Activated CD4-positive, alpha-beta memory T cell treated with anti-CD3 and anti-CD28 coated beads, Interleukin-2, amount 10 ng/mL, durations not matched to agents 7 days and 5 days (primary cell): ENCODE results near the gene IRX5. TPM values are rescaled to one million over a fixed set of nuclear protein-coding genes. Genes with fewer than 3 reads are reported as not detected.

Experiments
- CTCF ChIA-PET: fragments of 350-600 bp; sonication (Branson Sonifier 250); formaldehyde crosslinking; loops from one replicate; lab custom pipeline; 2021; ENCODE audit warnings: antibody characterized with exemption, inconsistent platforms; lab: Charles Lee
- POLR2A ChIA-PET: fragments of 350-600 bp; sonication (Branson Sonifier 250); formaldehyde crosslinking; loops from one replicate; lab custom pipeline; 2021; ENCODE audit warnings: antibody characterized with exemption; lab: Charles Lee
- DNase-seq: peaks from one replicate; pipeline ENCODE4 v3.0.0-alpha.2; 2020
- H3K27ac Mint-ChIP-seq: one replicate; pipeline ENCODE4 v1.8.0; 2021; ENCODE audit warnings: mild to moderate bottlenecking, mixed read lengths
- H3K27me3 Mint-ChIP-seq: one replicate; pipeline ENCODE4 v1.8.0; 2021; ENCODE audit warnings: mixed read lengths
- H3K36me3 Mint-ChIP-seq: one replicate; pipeline ENCODE4 v1.8.0; 2021; ENCODE audit warnings: low read depth, mixed read lengths
- H3K4me1 Mint-ChIP-seq: one replicate; pipeline ENCODE4 v1.8.0; 2021; ENCODE audit warnings: mixed read lengths
- H3K4me3 Mint-ChIP-seq: one replicate; pipeline ENCODE4 v1.8.0; 2021; ENCODE audit warnings: mild to moderate bottlenecking, mixed read lengths
- H3K9me3 Mint-ChIP-seq: one replicate; pipeline ENCODE4 v1.8.0; 2021; ENCODE audit warnings: mixed read lengths
- total RNA-seq, 2 experiments: library from RNA; stranded (reverse); gene quantifications; one replicate each; pipeline ENCODE4 v1.2.3, GENCODE V29; 2021

The IRX5 gene
- total RNA-seq, 2 experiments from 2014 or later, result 0.38 TPM

GRCh38 chr16:54923055-54923473 lies 7.6 kb upstream of the IRX5 start:
- no peak for DNase-seq
- peaks cover 4% of the 10 kb centered on the region for H3K36me3 Mint-ChIP-seq
- ChIA-PET CTCF (no interaction called here), POLR2A (no interaction called here)
- H3K27ac Mint-ChIP-seq, result no peak overlapping the region
- peaks cover 33% of the 10 kb centered on the region for H3K27me3 Mint-ChIP-seq
- H3K4me3 Mint-ChIP-seq, result no peak overlapping the region
- no peaks in the 10 kb centered on the region for H3K9me3 Mint-ChIP-seq
- peaks cover 11% of the 10 kb centered on the region for H3K4me1 Mint-ChIP-seq

- no peak for DNase-seq
- POLR2A ChIA-PET, result no interaction called here
- H3K9me3 Mint-ChIP-seq, result no peaks in the 10 kb centered on the region
- H3K4me1 Mint-ChIP-seq, result peaks cover 13% of the 10 kb centered on the region
- H3K27ac Mint-ChIP-seq, result no peak overlapping the region
- H3K36me3 Mint-ChIP-seq, result peaks cover 5% of the 10 kb centered on the region
- no peak overlapping the region for H3K4me3 Mint-ChIP-seq
- peaks cover 37% of the 10 kb centered on the region for H3K27me3 Mint-ChIP-seq
- CTCF ChIA-PET, result no interaction called here
Observed at GRCh38 chr16:54923988-54924387, 6.7 kb upstream of the IRX5 start.

- POLR2A ChIA-PET, result no interaction called here
- H3K9me3 Mint-ChIP-seq, result no peaks in the 10 kb centered on the region
- H3K4me1 Mint-ChIP-seq, result peaks cover 23% of the 10 kb centered on the region
- no peak overlapping the region for H3K4me3 Mint-ChIP-seq
- CTCF ChIA-PET, result no interaction called here
- H3K36me3 Mint-ChIP-seq, result peaks cover 11% of the 10 kb centered on the region
- H3K27ac Mint-ChIP-seq, result no peak overlapping the region
- peaks cover 50% of the 10 kb centered on the region for H3K27me3 Mint-ChIP-seq
- no peak for DNase-seq
Observed at GRCh38 chr16:54926166-54926838, 4.4 kb upstream of the IRX5 start.

GRCh38 chr16:54927125-54928015 lies 3.3 kb upstream of the IRX5 start:
- Mint-ChIP-seq H3K27ac (no peak overlapping the region), H3K4me1 (peaks cover 29% of the 10 kb centered on the region), H3K27me3 (peaks cover 56% of the 10 kb centered on the region), H3K9me3 (no peaks in the 10 kb centered on the region), H3K4me3 (peak overlapping the region; percentile 78), H3K36me3 (peaks cover 17% of the 10 kb centered on the region)
- POLR2A ChIA-PET, result no interaction called here
- no peak for DNase-seq
- CTCF ChIA-PET, result interaction anchor here (1.0 to 1.1 kb wide), 2 partner anchors 9 to 11 kb away, joined by 3 read pairs; no protein-coding TSS in a partner anchor

- ChIA-PET POLR2A (no interaction called here), CTCF (interaction anchor here (1.0 to 1.1 kb wide), 2 partner anchors 8 to 11 kb away, joined by 3 read pairs; no protein-coding TSS in a partner anchor)
- no peak for DNase-seq
- Mint-ChIP-seq H3K36me3 (peaks cover 21% of the 10 kb centered on the region), H3K4me1 (peaks cover 32% of the 10 kb centered on the region), H3K4me3 (peak overlapping the region; percentile 78), H3K27ac (peak overlapping the region; percentile 44), H3K27me3 (peaks cover 59% of the 10 kb centered on the region), H3K9me3 (peaks cover 3% of the 10 kb centered on the region)
Observed at GRCh38 chr16:54928016-54928356, 2.7 kb upstream of the IRX5 start.

- Mint-ChIP-seq H3K4me1 (peaks cover 32% of the 10 kb centered on the region), H3K4me3 (peak overlapping the region; percentile 78), H3K36me3 (peaks cover 22% of the 10 kb centered on the region), H3K9me3 (peaks cover 3% of the 10 kb centered on the region), H3K27me3 (peaks cover 57% of the 10 kb centered on the region), H3K27ac (no peak overlapping the region)
- ChIA-PET CTCF (no interaction called here), POLR2A (interaction anchor here (1.0 kb wide), 1 partner anchor 1425 kb away, joined by 3 read pairs; the partner anchor contains the start of gene AKTIP)
- DNase-seq, result peak; percentile 53
Observed at GRCh38 chr16:54928411-54929089, 2.1 kb upstream of the IRX5 start.

- ChIA-PET POLR2A (interaction anchor here (1.0 to 1.3 kb wide), 2 partner anchors 8 to 1426 kb away, joined by 3 read pairs; partner anchors contain the start of gene AKTIP), CTCF (no interaction called here)
- Mint-ChIP-seq H3K4me1 (peaks cover 34% of the 10 kb centered on the region), H3K4me3 (peak overlapping the region; percentile 72), H3K27me3 (peaks cover 63% of the 10 kb centered on the region), H3K9me3 (peaks cover 3% of the 10 kb centered on the region), H3K27ac (peak overlapping the region; percentile 72), H3K36me3 (peaks cover 25% of the 10 kb centered on the region)
- DNase-seq, result peak; percentile 96
Observed at GRCh38 chr16:54929090-54930004, 1.3 kb upstream of the IRX5 start.

- CTCF ChIA-PET, result no interaction called here
- Mint-ChIP-seq H3K36me3 (peaks cover 31% of the 10 kb centered on the region), H3K27ac (no peak overlapping the region), H3K27me3 (peaks cover 72% of the 10 kb centered on the region), H3K9me3 (peaks cover 3% of the 10 kb centered on the region), H3K4me3 (peak overlapping the region; percentile 72), H3K4me1 (peaks cover 34% of the 10 kb centered on the region)
- POLR2A ChIA-PET, result no interaction called here
- DNase-seq, result no peak
Observed at GRCh38 chr16:54930869-54931119, 129 bp downstream of the IRX5 start.

- H3K9me3 Mint-ChIP-seq, result peaks cover 3% of the 10 kb centered on the region
- H3K27me3 Mint-ChIP-seq, result peaks cover 74% of the 10 kb centered on the region
- DNase-seq, result no peak
- H3K4me3 Mint-ChIP-seq, result peak overlapping the region; percentile 51
- H3K27ac Mint-ChIP-seq, result peak overlapping the region; percentile 52
- ChIA-PET POLR2A (interaction anchor here (0.9 kb wide), 1 partner anchor 646 kb away, joined by 3 read pairs; no protein-coding TSS in a partner anchor), CTCF (no interaction called here)
- peaks cover 31% of the 10 kb centered on the region for H3K36me3 Mint-ChIP-seq
- peaks cover 35% of the 10 kb centered on the region for H3K4me1 Mint-ChIP-seq
Observed at GRCh38 chr16:54931120-54932014, 702 bp downstream of the IRX5 start.

- DNase-seq, result no peak
- Mint-ChIP-seq H3K4me1 (peaks cover 38% of the 10 kb centered on the region), H3K4me3 (peak overlapping the region; percentile 51), H3K27ac (peak overlapping the region; percentile 52), H3K36me3 (peaks cover 35% of the 10 kb centered on the region), H3K9me3 (peaks cover 3% of the 10 kb centered on the region), H3K27me3 (peaks cover 75% of the 10 kb centered on the region)
- ChIA-PET POLR2A (interaction anchor here (0.9 kb wide), 1 partner anchor 646 kb away, joined by 3 read pairs; no protein-coding TSS in a partner anchor), CTCF (no interaction called here)
Observed at GRCh38 chr16:54932021-54932660, 1.5 kb downstream of the IRX5 start.

- H3K4me3 Mint-ChIP-seq, result no peak overlapping the region
- peaks cover 75% of the 10 kb centered on the region for H3K27me3 Mint-ChIP-seq
- peaks cover 35% of the 10 kb centered on the region for H3K4me1 Mint-ChIP-seq
- DNase-seq, result no peak
- peak overlapping the region; percentile 16 for H3K27ac Mint-ChIP-seq
- peaks cover 33% of the 10 kb centered on the region for H3K36me3 Mint-ChIP-seq
- ChIA-PET CTCF (no interaction called here), POLR2A (no interaction called here)
- H3K9me3 Mint-ChIP-seq, result peaks cover 3% of the 10 kb centered on the region
Observed at GRCh38 chr16:54932737-54933254, 2.1 kb downstream of the IRX5 start.
